Right renal cortex interstitium (tissue), 3 donors: Measurements from ENCODE around the gene CCT6B. TPM values are rescaled to one million over a fixed set of nuclear protein-coding genes. Genes with fewer than 3 reads are reported as not detected.
"Not testable (repeated sequence)": the region's sequence is repeated elsewhere in the genome, so short reads cannot be mapped to it uniquely, and the experiment has no call there.

Source experiments
- DNase-seq, 3 donors: peaks; one replicate each; pipeline ENCODE4 v3.0.0-alpha.2; 2013; ENCODE audit warnings: low read depth in 3 of 3, low spot score in 2 of 3
- polyA plus RNA-seq, 3 donors: library from polyadenylated mRNA; unstranded; fragments of 120-200 nt; gene quantifications; one replicate each; pipeline ENCODE4 v1.2.1, GENCODE V29; 2013; ENCODE audit not compliant: insufficient read length in 3 of 3

The CCT6B gene
- polyA plus RNA-seq = 1 to 10 TPM; 4.6 to 6.1 (median 5.2) TPM

- DNase-seq = peak; percentile 95 to 97 (median 96)
Observed at GRCh38 chr17:34961093-34961911, at the start of gene CCT6B, which contains the start of gene ZNF830. TSS of gene CCT6B (minus strand) at chr17:34961460. CDS start at chr17:34961393, 67 bp downstream. TSS of gene ZNF830 (plus strand) at chr17:34961540. CDS start at chr17:34961567, 27 bp downstream.

DNA sequence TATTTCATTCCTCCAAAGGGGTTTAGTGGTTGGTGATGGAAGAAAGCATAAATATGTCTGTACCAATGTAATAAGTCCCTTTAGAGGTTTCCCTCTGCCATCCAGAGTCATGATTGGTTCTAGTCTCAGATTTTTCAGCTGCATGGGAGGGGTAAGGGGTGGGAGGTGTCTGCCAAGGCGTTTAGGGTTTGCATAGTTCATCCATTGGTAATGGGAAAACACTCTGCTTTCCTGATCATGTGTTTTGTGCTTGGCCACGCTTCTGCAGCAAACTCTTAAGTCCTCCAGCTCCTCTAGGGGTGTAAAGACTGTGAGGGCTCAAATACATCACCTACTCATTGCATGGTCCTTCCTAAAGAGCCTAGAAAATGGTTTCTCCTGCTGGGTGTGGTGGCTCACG lies 48.8 kb upstream of the CCT6B start:
- no peak for DNase-seq

DNA sequence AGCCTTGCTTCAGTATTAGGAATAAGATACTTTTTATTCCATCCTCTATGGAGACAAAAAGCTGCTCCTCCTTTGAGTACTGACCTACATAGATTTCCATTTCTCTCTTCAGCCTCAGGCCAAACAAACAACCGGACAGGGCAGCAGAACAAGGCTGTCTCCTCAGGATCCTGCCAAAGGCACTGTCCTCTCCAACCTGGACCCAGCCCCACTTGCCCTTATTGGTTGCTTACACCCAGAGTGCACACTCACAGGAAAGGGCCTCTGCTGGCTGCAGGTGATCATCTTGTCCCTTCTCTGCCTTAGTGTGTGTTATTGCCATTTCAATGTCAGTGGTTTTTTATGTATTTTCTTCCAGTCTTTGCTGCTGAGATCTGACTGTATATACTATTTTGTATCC lies 45.7 kb upstream of the CCT6B start:
- DNase-seq = no peak

- DNase-seq = no peak
Observed at GRCh38 chr17:35006345-35006744, 45.1 kb upstream of the CCT6B start.

DNA sequence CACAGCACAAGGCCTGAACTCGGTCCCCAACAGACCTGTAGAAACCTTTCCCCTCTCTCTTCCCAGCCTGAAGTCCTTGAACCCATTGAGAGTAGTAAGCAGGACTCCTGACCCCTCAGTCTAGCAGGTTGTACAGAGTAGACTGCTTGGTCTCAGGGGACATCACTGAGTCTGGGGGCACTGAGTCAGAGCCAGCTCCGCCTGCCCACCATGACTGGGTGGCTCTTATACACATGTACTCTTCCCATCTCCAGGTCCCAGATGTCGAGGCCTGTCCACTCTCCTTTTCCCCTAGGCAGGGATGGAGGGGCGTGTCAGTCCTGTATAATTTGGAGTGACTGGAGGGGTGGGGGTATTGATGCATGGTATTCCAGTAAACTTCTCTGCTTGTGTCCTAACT lies 42.5 kb upstream of the CCT6B start:
- DNase-seq = no peak

GRCh38 chr17:35002876-35003551 lies 41.8 kb upstream of the CCT6B start:
- DNase-seq = no peak

GRCh38 chr17:35001549-35001948 lies 40.3 kb upstream of the CCT6B start:
- DNase-seq = no peak

DNA sequence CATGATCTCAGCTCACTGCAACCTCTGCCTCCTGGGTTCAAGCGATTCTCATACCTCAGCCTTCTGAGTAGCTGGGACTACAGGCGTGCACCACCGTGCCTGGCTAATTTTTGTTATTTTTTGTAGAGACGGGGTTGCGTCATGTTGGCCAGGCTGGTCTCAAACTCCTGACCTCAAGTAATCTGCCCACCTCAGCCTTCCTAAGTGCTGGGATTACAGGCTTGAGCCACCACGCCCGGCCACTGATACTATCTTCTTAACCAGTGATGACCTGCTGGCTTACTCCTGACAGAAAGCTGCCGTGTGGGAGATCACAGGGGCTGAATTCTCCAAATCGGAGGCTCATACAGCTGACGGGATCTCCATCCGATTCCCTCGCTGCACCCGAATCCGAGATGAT lies 39.7 kb upstream of the CCT6B start:
- not testable (repeated sequence) for DNase-seq

DNA sequence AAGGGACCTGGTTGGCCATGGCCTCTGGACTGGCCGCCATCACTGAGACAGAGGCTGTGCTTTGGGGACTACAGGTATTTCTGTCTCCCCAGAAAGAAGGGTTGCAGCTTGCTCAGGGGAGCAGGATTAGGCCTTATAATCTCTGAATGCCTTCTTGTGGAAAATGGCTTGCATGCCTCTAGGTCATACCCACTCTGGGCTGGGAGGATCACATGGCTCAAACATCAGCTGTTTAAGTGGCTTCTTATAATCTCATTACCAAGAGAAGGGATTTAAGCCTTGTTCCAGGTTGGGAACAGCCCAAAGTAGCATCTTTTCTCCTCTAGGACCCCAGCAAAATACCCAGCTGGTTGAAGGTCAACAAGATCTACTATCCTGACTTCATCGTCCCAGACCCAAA lies 38.2 kb upstream of the CCT6B start:
- DNase-seq = no peak

DNA sequence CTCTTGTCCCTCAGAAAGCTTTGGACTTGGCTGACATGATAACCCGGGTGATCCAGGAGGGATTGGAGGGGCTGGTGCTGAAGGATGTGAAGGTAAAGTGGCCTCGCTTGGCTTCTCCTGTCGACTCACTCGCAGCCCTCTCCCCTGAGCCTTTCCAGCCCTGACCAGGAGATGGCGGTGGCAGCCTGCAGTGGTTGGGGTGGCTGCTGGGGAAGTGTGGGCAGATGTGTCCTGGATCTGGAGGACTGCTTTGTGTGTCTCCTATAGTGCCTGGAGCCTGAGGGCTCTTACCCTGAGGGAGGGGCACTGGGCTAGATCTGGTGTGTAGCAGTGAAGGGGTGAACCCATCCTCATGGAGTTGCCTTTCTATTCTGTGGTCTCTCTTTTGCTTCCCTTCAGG lies 36.9 kb upstream of the CCT6B start:
- DNase-seq = no peak

GRCh38 chr17:34997355-34997862 lies 36.1 kb upstream of the CCT6B start:
- DNase-seq = peak; percentile 61 to 69 (median 67)

DNA sequence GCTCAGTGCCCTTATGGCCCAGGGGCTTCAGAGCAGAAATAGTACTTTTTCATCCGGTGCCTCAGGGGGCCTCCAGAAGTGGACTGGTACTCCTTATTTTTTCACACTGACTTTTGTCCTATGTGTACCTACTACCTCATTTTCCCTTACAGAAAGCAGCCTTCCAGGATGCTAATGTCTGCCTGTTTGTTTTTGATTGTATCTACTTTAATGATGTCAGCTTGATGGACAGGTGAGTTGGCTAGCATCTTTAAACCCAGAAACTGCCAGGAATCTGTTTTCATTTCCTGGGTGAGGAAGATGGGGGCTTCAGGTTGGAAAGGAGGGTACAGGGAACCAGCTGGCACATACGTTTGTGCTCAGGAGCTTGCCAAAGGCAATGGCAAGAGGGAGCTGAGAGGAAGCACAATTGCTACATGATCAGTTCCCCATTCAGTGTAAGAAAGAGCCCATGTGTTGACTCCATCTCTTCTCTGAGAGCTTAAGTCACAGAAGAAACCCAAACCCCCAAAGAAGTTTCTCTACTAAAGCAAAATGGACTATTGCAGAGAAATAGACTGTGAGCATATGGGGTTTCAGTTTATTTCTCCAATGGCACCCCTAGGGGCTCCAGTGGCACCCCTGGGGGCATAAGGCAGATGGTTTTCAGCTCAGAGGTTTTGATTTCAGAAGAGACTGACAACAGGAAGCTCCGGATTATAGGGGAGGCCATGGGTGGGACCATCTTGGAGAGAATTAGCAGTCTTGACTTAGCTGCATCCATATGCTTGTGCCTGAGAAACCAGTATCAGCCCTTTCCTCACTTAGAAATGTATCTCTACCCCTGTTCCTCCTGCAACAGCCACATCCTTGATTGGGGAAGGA lies 35.4 kb upstream of the CCT6B start:
- DNase-seq = peak in 1 of 3 donors; percentile 5

DNA sequence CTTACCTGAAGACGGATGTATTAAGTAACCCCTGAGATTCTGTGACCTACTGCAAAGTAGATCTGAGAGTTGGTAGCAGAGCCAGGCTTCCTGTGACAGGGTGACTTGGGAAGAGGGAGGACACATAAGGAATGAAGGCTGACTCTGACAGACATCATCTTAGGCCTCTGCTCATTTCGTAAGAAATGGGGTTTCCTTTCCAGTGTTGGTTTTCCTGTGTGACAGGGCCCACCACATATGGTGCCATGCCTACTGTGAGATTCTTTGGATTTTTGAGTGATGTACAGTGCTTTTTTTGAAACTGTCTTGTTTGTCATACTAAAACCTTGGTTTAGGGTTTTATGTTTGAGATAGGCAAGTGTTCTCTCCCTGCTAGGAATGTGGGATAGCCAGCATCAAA lies 31.8 kb upstream of the CCT6B start:
- no peak for DNase-seq

DNA sequence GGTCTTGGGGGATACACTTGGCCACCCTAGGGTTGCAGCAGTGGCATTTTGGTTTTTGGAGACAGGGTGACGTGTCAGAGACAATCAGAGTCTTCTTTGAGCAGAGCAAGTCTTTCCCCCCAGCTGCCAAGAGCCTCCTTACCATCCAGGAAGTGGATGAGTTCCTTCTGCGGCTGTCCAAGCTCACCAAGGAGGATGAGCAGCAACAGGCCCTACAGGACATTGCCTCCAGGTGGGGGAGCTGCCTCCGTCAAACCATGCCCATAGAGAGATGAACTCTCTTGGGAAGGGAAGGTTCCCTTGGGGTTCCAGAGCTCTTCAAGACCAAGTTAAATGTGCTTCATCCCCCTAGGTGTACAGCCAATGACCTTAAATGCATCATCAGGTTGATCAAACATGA lies 30.3 kb upstream of the CCT6B start:
- DNase-seq = no peak

DNA sequence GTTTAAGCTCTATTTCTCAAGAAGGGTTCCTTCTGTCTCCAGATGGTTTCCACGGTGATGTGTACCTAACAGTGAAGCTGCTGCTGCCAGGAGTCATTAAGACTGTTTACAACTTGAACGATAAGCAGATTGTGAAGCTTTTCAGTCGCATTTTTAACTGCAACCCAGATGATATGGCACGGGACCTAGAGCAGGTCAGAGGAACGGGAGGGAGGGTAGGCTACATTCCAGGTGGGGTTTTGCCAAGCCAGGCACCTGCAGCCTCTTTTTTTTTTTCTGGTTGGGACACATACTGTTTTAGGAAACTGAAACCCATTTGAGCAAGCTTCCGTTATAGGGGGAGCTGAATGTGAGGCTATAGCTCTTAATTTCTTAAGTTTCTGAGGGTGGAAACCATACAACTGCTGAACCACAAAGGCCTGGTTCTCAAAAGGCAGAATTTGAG lies 29.7 kb upstream of the CCT6B start:
- DNase-seq = no peak

DNA sequence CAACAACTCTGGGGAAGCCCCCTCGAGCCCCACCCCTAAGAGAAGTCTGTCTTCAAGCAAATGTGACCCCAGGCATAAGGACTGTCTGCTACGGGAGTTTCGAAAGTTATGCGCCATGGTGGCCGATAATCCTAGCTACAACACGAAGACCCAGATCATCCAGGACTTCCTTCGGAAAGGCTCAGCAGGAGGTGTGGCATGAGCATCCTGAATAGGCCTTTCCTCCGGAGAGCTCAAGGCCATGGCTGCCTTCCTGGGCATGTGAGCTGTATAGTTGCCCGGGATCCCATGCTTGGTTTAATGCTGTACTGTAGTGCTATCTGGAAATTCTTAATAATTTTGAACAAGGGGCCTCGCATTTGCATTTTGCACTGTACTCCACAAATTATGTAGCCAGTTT lies 28.2 kb upstream of the CCT6B start:
- no peak for DNase-seq

DNA sequence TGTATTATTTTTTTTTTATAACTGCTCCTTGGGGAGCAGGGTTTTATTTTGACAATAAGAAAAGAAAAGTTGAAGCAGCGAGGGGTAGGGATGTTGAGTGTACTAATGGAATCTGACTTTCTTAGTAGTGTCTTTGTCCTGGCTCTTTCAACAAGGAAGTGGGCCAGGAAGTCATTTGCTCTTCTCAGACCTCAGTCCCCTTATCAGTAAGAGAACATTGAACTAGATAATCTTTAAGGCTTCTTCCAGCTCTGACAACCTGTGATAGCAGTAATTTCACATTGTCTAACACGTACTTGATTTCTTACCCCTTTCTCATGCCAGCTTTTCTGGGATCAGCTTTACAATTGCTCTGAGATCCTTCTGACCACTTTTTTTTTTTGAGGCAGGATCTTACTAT lies 27.4 kb upstream of the CCT6B start:
- DNase-seq = no peak

DNA sequence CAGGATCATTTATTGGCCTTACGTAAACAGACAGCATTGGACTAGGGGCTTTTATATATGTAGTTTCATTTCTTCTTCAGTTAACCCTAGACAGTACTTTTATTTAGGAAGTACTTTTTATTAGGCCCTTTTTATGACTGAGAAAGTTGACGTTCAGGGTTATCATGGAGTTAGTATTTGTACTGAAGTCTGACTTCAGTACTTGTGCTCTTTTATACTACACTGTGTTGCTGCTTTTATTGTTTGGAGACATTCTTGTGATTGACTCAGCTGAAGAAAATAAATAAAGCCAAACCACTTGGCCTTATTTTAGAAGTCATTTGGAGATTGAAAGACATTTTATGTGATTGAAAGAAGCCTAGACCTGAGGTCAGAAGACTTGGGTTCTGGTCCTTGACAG lies 26.0 kb upstream of the CCT6B start:
- no peak for DNase-seq

GRCh38 chr17:34981538-34982241 lies 20.4 kb upstream of the CCT6B start:
- DNase-seq = no peak
